IMR-90 (cell line): Measurements from ENCODE around the gene PGBD1. TPM values are rescaled to one million over a fixed set of nuclear protein-coding genes. Genes with fewer than 3 reads are reported as not detected.

Source experiments
- ATAC-seq: fragments of 200-7000 bp; cut with Tn5 transposase; 2 replicates; pipeline ENCODE4 v1.9.1; 2020; ENCODE audit warnings: low read depth, mild to moderate bottlenecking, moderate library complexity
- BruUV-seq: library from RNA; stranded (reverse); fragments of 400-500 nt; replicated peaks from 2 replicates; lab custom pipeline; 2021; lab: Mats Ljungman, UMichigan
- CTCF ChIA-PET: fragments of 300-600 bp; formaldehyde crosslinking; extraction: SDS; loops from one replicate; lab custom pipeline; 2021; ENCODE audit warnings: antibody characterized with exemption; lab: Yijun Ruan, JAX
- POLR2A ChIA-PET: fragments of 300-600 bp; sonication (Branson Sonifier 250); formaldehyde crosslinking; loops from one replicate; lab custom pipeline; 2022; ENCODE audit warnings: antibody characterized with exemption; ENCODE audit not compliant: unreplicated experiment; lab: Charles Lee
- DNase-seq: peaks from one replicate; pipeline ENCODE4 v3.0.0; 2013
- H2AFZ ChIP-seq: replicated peaks from 2 replicates; pipeline ENCODE3; 2013; ENCODE audit warnings: low read length, mild to moderate bottlenecking; ENCODE audit not compliant: poor library complexity
- H2AK5ac ChIP-seq: 2 replicates; pipeline ENCODE4 v1.6.1; 2013; ENCODE audit warnings: low read depth, low read length, inconsistent platforms
- H2AK9ac ChIP-seq: replicated peaks from 2 replicates; pipeline ENCODE3; 2013; ENCODE audit warnings: mild to moderate bottlenecking, low read depth, low read length, moderate library complexity; ENCODE audit not compliant: poor library complexity
- H2BK120ac ChIP-seq: 2 replicates; pipeline ENCODE4 v1.6.1; 2013; ENCODE audit warnings: low read depth, low read length, inconsistent platforms
- H2BK15ac ChIP-seq: 3 replicates; pipeline ENCODE4 v1.6.1; 2013; ENCODE audit warnings: low read depth, low read length, inconsistent platforms
- H2BK20ac ChIP-seq: 2 replicates; pipeline ENCODE4 v1.6.1; 2013; ENCODE audit warnings: low read depth, mild to moderate bottlenecking, inconsistent platforms, low read length, moderate library complexity
- H2BK5ac ChIP-seq: 2 replicates; pipeline ENCODE4 v1.6.1; 2013; ENCODE audit warnings: mild to moderate bottlenecking, low read depth, low read length, inconsistent platforms; ENCODE audit not compliant: poor library complexity, severe bottlenecking
- H3K14ac ChIP-seq: replicated peaks from 2 replicates; pipeline ENCODE4 v1.6.1; 2013; ENCODE audit warnings: low read depth, low read length, inconsistent platforms
- H3K18ac ChIP-seq: 2 replicates; pipeline ENCODE4 v1.6.1; 2013; ENCODE audit warnings: low read depth, low read length, control low read depth
- H3K23ac ChIP-seq: 2 replicates; pipeline ENCODE4 v1.6.1; 2013; ENCODE audit warnings: low read depth, low read length, inconsistent platforms
- H3K27ac ChIP-seq: 2 replicates; pipeline ENCODE4 v1.5.1; 2013; ENCODE audit warnings: mild to moderate bottlenecking, control low read depth, low read length; ENCODE audit not compliant: insufficient read depth
- H3K27me3 ChIP-seq: 2 replicates; pipeline ENCODE4 v1.6.1; 2013; ENCODE audit warnings: low read length; ENCODE audit not compliant: control insufficient read depth, insufficient read depth
- H3K36me3 ChIP-seq: 2 replicates; pipeline ENCODE4 v1.6.1; 2013; ENCODE audit warnings: low read length, mixed read lengths; ENCODE audit not compliant: control insufficient read depth, insufficient read depth
- H3K4ac ChIP-seq: 2 replicates; pipeline ENCODE4 v1.6.1; 2013; ENCODE audit warnings: low read depth, low read length, inconsistent platforms
- H3K4me1 ChIP-seq: 2 replicates; pipeline ENCODE4 v1.6.1; 2013; ENCODE audit warnings: low read length, mixed read lengths; ENCODE audit not compliant: control insufficient read depth, insufficient read depth
- H3K4me2 ChIP-seq: 2 replicates; pipeline ENCODE4 v1.6.1; 2013; ENCODE audit warnings: low read depth, mild to moderate bottlenecking, control low read depth, low read length, moderate library complexity
- H3K4me3 ChIP-seq: 2 replicates; pipeline ENCODE4 v1.5.1; 2013; ENCODE audit warnings: low read depth, mild to moderate bottlenecking, control low read depth, low read length, moderate library complexity; ENCODE audit not compliant: insufficient read depth
- H3K56ac ChIP-seq: 2 replicates; pipeline ENCODE4 v1.6.1; 2013; ENCODE audit warnings: low read length, inconsistent platforms; ENCODE audit not compliant: insufficient read depth; ENCODE audit errors: extremely low read depth
- H3K79me1 ChIP-seq, 2 experiments: 2 replicates each; pipeline ENCODE4 v1.6.1; 2013; ENCODE audit warnings: low read length in 2 of 2, inconsistent platforms in 1 of 2, low read depth in 1 of 2
- H3K9ac ChIP-seq: 2 replicates; pipeline ENCODE4 v1.6.1; 2013; ENCODE audit warnings: low read depth, low read length, control low read depth
- H3K9me1 ChIP-seq: 2 replicates; pipeline ENCODE4 v1.6.1; 2013; ENCODE audit warnings: low read length, inconsistent platforms; ENCODE audit not compliant: insufficient read depth
- H3K9me3 ChIP-seq: 2 replicates; pipeline ENCODE4 v1.6.1; 2013; ENCODE audit warnings: low read length; ENCODE audit not compliant: control insufficient read depth, insufficient read depth
- H4K20me1 ChIP-seq: 2 replicates; pipeline ENCODE4 v1.6.1; 2013; ENCODE audit warnings: low read length, inconsistent platforms; ENCODE audit not compliant: insufficient read depth
- H4K5ac ChIP-seq: 2 replicates; pipeline ENCODE4 v1.6.1; 2013; ENCODE audit warnings: mild to moderate bottlenecking, low read depth, low read length, control low read depth
- H4K8ac ChIP-seq, 2 experiments: 2 replicates each; pipeline ENCODE4 v1.6.1; 2013; ENCODE audit warnings: low read depth in 2 of 2, low read length in 2 of 2, control low read depth in 1 of 2, inconsistent platforms in 1 of 2
- H4K91ac ChIP-seq: 2 replicates; pipeline ENCODE4 v1.6.1; 2013; ENCODE audit warnings: low read depth, low read length, inconsistent platforms; ENCODE audit not compliant: insufficient read depth
- CHD1 ChIP-seq: IDR thresholded peaks from 2 replicates; pipeline ENCODE4 v1.6.1; 2012; ENCODE audit warnings: low read depth, low read length, improper control_type of control experiment
- FOS ChIP-seq: fragments of 150-350 bp; IDR thresholded peaks from 2 replicates; pipeline ENCODE4 v1.6.1; 2016; ENCODE audit warnings: low read depth, low read length
- NFE2L2 ChIP-seq: fragments of 150-350 bp; IDR thresholded peaks from 2 replicates; pipeline ENCODE4 v1.6.1; 2016; ENCODE audit warnings: low read depth, mild to moderate bottlenecking, low read length
- POLR2A ChIP-seq: IDR thresholded peaks from 2 replicates; pipeline ENCODE4 v1.6.1; 2012; ENCODE audit warnings: mild to moderate bottlenecking, low read depth, low read length
- RAD21 ChIP-seq: IDR thresholded peaks from 2 replicates; pipeline ENCODE4 v1.6.1; 2012; ENCODE audit warnings: low read length, improper control_type of control experiment
- SMC3 ChIP-seq: fragments of 150-350 bp; IDR thresholded peaks from 2 replicates; pipeline ENCODE4 v1.6.1; 2016; ENCODE audit warnings: low read depth, mild to moderate bottlenecking, antibody characterized with exemption, low read length, moderate library complexity
- WGBS, 2 experiments: methylation state at CpG; one replicate each; pipeline versions ENCODE4 v1.1.5 to v1.1.7; 2013; ENCODE audit warnings: missing lambda C conversion rate in 2 of 2; ENCODE audit not compliant: insufficient read length in 1 of 2; ENCODE audit errors: extremely low coverage in 2 of 2; 5-methylcytosine and 5-hydroxymethylcytosine counted together
- dilution Hi-C: fragments of 300-500 bp; cut with HindIII; formaldehyde crosslinking; loops from one replicate; pipeline ENCODE4 v1.14.3; 2018; ENCODE audit warnings: low sequenced_read_pairs; ENCODE audit not compliant: unreplicated experiment
- in situ Hi-C: fragments of 300-500 bp; cut with MboI; formaldehyde crosslinking; loops from 3 replicates; pipeline ENCODE4 v1.14.3; 2019; ENCODE audit warnings: low sequenced_read_pairs, inconsistent platforms, mixed read lengths
- intact Hi-C: fragments of 100-400 bp; cut with micrococcal nuclease; formaldehyde crosslinking; loops from 2 replicates; pipeline ENCODE4 v1.10.0; 2022
- polyA plus RNA-seq, 3 experiments: library from polyadenylated mRNA; depleted of rRNA; stranded (reverse); fragments of >200 nt; gene quantifications; 2 replicates each; pipeline ENCODE4 v1.2.3, GENCODE V29; 2012; ENCODE audit warnings: low replicate concordance in 1 of 3
- total RNA-seq: library from RNA; depleted of rRNA; stranded (reverse); fragments of >200 nt; gene quantifications from 2 replicates; pipeline ENCODE4 v1.2.3, GENCODE V29; 2012

Gene PGBD1
- total and polyA plus RNA-seq, 2 of the 4 experiments (the other 2 are of a cell fraction) = 3.9 to 6.3 TPM

DNA sequence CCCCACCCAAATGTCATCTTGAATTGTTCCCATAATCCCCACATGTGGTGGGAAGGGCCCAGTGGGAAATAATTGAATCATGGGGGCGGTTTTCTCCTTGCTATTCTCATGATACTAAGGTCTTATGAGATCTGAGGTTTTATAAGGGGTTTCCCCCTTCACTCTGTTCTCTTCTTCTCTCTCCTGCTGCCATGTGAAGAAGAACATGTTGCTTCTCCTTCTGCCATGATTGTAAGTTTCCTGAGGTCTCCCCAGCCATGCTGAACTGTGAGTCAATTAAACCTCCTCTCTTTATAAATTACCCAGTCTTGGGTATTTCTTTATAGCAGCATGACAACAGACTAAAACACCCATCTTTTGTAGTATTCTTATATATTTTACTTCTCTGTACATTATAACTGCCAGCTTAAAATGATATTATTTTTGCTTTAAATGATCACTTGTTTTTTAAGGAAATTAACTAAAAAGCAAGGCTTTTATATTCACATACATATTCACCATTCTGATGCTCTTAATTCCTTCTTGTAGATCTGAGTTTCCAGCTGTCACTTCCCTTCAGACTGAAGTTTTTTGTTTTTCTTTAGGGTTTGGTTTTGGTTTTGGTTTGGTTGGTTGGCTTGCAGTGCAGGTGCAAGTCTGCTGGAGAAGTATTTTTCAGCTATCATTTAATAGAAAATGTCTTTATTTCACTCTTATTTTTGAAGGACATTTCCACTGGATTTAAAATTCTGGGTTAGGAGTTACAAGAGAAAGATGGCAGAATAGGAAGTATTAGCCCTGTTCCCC is 59.1 kb downstream of the PGBD1 start:
- no peaks in the 10 kb centered on the region for H4K20me1 ChIP-seq
- no peak overlapping the region for H4K8ac ChIP-seq
- no peak overlapping the region for H3K9ac ChIP-seq
- in situ Hi-C loops (no loop called here), dilution Hi-C loops (no loop called here), intact Hi-C loops (no loop called here)
- TF ChIP-seq FOS = no peak
- TF ChIP-seq RAD21 = no peak
- no peak for TF ChIP-seq POLR2A
- TF ChIP-seq CHD1 = no peak
- TF ChIP-seq NFE2L2 = no peak
- TF ChIP-seq SMC3 = no peak
- H3K4ac ChIP-seq = no peak overlapping the region
- BruUV-seq = no TSS peak
- H3K18ac ChIP-seq = no peak overlapping the region
- peaks cover 2% of the 10 kb centered on the region; the same call in 1 of the 2 replicates for H3K4me1 ChIP-seq
- POLR2A ChIA-PET = no interaction called here
- no peak overlapping the region for H3K14ac ChIP-seq
- no peak overlapping the region for H2BK120ac ChIP-seq
- H3K27ac ChIP-seq = no peak overlapping the region
- H2AFZ ChIP-seq = no peak overlapping the region
- no peak overlapping the region for H2BK15ac ChIP-seq
- H2BK5ac ChIP-seq = no peak overlapping the region
- H3K27me3 ChIP-seq = peaks cover 2% of the 10 kb centered on the region
- H3K56ac ChIP-seq = no peak overlapping the region
- no peak overlapping the region for H4K91ac ChIP-seq
- CTCF ChIA-PET = no interaction called here
- no peaks in the 10 kb centered on the region for H3K9me1 ChIP-seq
- H3K4me3 ChIP-seq = no peak overlapping the region
- no peaks in the 10 kb centered on the region for H3K9me3 ChIP-seq
- H3K23ac ChIP-seq = no peak overlapping the region
- no peak overlapping the region for H2BK20ac ChIP-seq
- H3K79me1 ChIP-seq = peaks cover 0 to 11% of the 10 kb centered on the region in 2 experiments; a peak in 2 of 4 replicates
- H2AK5ac ChIP-seq = no peak overlapping the region
- DNase-seq (no peak), ATAC-seq (no peak)
- H4K5ac ChIP-seq = no peak overlapping the region
- no peak overlapping the region for H2AK9ac ChIP-seq
- no peaks in the 10 kb centered on the region for H3K36me3 ChIP-seq
- WGBS, 2 experiments = no CpG with 5 or more reads among the region's 1 CpG
- H3K4me2 ChIP-seq = no peak overlapping the region
